ENCODE results near the gene CYBB.

The CYBB gene

DNA sequence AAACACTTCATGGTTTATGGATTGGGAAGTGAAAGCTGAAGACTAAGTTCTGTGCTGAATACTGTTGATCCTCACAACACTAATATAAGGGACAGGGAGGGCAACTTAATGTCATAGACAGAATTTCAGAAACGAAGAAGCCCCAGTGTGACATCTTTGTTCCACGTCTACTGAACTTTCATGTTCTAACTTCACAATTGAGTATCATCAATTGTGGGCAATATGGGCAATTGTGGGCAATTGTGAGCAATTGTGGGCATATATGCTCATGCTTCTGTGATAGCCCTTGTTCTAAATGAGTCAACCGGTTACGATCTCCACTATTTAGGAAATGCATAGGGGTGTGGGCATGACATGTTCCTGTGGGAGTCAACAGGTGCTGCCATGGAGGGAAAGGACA is 33.7 kb downstream of the CYBB start:
- TF ChIP-seq, protein P1, sequence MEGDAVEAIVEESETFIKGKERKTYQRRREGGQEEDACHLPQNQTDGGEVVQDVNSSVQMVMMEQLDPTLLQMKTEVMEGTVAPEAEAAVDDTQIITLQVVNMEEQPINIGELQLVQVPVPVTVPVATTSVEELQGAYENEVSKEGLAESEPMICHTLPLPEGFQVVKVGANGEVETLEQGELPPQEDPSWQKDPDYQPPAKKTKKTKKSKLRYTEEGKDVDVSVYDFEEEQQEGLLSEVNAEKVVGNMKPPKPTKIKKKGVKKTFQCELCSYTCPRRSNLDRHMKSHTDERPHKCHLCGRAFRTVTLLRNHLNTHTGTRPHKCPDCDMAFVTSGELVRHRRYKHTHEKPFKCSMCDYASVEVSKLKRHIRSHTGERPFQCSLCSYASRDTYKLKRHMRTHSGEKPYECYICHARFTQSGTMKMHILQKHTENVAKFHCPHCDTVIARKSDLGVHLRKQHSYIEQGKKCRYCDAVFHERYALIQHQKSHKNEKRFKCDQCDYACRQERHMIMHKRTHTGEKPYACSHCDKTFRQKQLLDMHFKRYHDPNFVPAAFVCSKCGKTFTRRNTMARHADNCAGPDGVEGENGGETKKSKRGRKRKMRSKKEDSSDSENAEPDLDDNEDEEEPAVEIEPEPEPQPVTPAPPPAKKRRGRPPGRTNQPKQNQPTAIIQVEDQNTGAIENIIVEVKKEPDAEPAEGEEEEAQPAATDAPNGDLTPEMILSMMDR (IDR thresholded peaks at IDR 0.05; ENCODE audit: low read depth, low read length), result no peak

DNA sequence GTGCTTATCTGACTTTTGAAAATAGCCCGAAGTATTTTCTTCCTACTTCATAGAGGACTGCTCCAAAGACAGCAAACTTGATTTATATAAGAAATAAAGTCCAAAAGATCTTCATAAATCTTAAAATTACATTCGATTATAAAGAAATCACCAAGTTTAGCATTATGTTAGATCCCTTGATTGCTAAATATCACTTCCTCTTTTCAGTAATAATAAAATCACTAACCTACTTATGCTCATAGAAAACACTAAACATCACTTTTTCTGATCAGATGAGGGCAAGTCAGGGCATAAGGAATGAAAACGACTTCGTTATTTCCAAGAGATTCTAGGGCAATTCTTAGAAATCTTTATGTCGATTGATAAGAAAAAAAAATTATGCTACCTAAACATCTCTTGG is 35.5 kb downstream of the CYBB start:
- H3K4me3 ChIP-seq (replicated peaks in 1 of 2; ENCODE audit: low read depth in 2 of 2, low read length in 2 of 2), result no peak overlapping the region
- TF ChIP-seq, protein P1 (IDR thresholded peaks at IDR 0.05; ENCODE audit: low read depth, low read length), result no peak
- no peak for DNase-seq (ENCODE audit: low read depth in 2 of 2)

More for the DNA sequence above, 33.7 kb downstream of the CYBB start:
- no peak overlapping the region for H3K4me3 ChIP-seq (replicated peaks in 1 of 2; ENCODE audit: low read depth in 2 of 2, low read length in 2 of 2)
- no peak for DNase-seq (ENCODE audit: low read depth in 2 of 2)

DNA sequence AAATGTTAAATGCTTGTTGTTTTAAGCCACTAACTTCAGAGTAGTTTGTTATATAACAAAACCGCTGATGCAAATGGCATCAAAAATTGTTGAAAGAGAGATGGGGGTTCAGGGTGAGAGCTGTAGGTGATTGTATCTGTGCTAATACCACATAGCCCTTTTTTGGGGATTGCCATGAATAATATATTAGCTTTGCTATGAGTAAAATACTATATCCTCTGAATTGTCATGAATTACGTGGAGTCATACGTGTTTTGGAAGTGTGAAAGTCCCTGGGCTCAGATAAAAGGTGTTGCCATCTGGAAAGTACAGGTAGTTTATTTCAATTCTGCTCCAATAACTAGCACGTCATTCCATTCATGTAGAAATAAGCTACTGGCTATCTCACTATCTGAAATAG is 36.9 kb downstream of the CYBB start:
- H3K4me3 ChIP-seq (replicated peaks in 1 of 2; ENCODE audit: low read depth in 2 of 2, low read length in 2 of 2), result no peak overlapping the region
- DNase-seq (ENCODE audit: low read depth in 2 of 2), result no peak
- TF ChIP-seq, protein P1 (IDR thresholded peaks at IDR 0.05; ENCODE audit: low read depth, low read length), result no peak

DNA sequence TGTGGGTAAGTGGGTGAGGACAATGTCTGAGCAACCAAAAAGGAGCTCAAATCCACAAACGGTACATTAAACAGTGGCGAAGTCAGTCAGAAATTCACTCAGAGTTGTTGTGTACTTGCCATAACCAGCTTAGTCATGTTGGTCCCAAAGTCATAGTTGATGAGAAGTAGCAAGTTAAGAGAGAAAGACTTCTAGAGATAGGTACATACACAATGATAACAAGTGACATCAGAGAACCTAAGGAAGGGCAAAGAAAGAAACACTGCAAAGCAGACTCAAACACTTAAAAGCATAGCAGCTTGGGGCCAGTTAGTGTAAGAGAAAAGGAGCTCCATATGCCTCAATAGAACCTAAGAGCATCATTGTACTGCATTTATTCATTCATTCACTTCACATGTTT is 37.3 kb downstream of the CYBB start:
- H3K4me3 ChIP-seq (replicated peaks in 1 of 2; ENCODE audit: low read depth in 2 of 2, low read length in 2 of 2), result no peak overlapping the region
- DNase-seq (ENCODE audit: low read depth in 2 of 2), result no peak
- TF ChIP-seq, protein P1 (IDR thresholded peaks at IDR 0.05; ENCODE audit: low read depth, low read length), result no peak

DNA sequence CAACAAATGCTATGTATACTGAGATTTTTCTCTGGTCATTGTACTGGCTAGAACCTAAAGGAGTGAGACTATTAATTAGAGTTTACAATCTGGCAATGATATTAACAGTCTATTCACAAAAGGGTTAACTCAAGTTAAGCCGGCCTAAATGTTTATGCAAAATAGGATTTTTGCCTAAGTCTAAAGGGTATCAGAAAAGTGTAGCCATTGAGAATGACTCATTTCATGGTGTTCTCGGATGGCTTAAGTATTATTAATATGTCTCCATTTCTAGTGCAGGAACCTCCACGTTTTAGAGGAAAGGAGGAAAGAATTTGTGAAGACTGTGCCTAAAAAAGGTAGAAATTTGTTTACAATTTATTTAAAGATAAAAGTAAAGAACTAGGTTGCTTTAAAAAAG is 37.7 kb downstream of the CYBB start:
- TF ChIP-seq, protein P1 (IDR thresholded peaks at IDR 0.05; ENCODE audit: low read depth, low read length), result no peak
- DNase-seq (ENCODE audit: low read depth in 2 of 2), result no peak

DNA sequence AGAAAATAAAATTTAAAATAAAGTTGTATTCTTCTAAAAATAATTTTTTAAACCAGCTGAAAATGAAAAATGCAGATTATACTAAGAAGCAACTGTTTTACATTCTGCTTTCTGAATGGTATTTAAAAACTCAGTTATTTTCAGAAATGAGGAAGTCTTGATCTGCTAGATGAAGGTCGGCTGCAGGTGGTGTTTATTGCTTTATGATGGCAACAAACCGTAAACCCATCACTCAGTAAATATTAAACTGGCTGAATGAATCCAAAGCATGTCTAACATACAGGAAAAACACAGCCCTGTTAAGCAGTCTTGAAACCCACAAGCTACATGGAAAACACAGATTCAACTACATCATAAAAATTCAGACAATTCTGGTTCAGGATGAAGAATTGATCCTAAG is 38.2 kb downstream of the CYBB start:
- H3K4me3 ChIP-seq (replicated peaks in 1 of 2; ENCODE audit: low read depth in 2 of 2, low read length in 2 of 2), result no peak overlapping the region
- TF ChIP-seq, protein P1 (IDR thresholded peaks at IDR 0.05; ENCODE audit: low read depth, low read length), result no peak
- no peak for DNase-seq (ENCODE audit: low read depth in 2 of 2)

More for the DNA sequence above, 37.7 kb downstream of the CYBB start:
- H3K4me3 ChIP-seq (replicated peaks in 1 of 2; ENCODE audit: low read depth in 2 of 2, low read length in 2 of 2), result no peak overlapping the region

DNA sequence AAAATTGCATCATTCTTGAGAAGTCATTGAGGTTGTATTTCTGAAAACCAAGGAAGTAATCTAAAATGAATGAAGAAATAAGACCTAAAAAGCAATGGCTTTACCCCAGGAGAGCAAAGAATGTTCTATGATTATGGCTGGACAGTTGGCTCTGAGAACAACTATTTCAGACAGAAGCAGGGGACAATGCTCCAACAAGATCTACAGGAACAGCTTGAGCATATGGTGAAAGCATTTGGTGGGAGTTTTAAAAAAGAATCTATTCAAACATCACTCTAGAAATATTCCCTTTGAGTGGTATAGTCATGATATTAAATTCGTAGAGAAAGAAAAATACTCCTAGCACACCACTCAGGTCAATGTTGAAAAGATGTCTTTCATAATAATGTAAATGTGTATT is 40.8 kb downstream of the CYBB start:
- DNase-seq (ENCODE audit: low read depth in 2 of 2), result no peak
- TF ChIP-seq, protein P1 (IDR thresholded peaks at IDR 0.05; ENCODE audit: low read depth, low read length), result no peak
- H3K4me3 ChIP-seq (replicated peaks in 1 of 2; ENCODE audit: low read depth in 2 of 2, low read length in 2 of 2), result no peak overlapping the region
